HEK293 (cell line): ENCODE measurements around the gene AFG1L.

Experiments used
- CTCF ChIP-seq: fragments of 450-650 bp; formaldehyde crosslinking; IDR thresholded peaks from 2 replicates; pipeline ENCODE4 v1.5.1; 2016; ENCODE audit warnings: missing biosample characterization, missing genetic modification characterization
- KLF8 ChIP-seq: fragments of 450-650 bp; formaldehyde crosslinking; IDR thresholded peaks from 2 replicates; pipeline ENCODE4 v1.5.1; 2016; ENCODE audit warnings: missing biosample characterization, missing genetic modification characterization
- SCRT2 ChIP-seq: fragments of 450-650 bp; formaldehyde crosslinking; IDR thresholded peaks from 2 replicates; pipeline ENCODE4 v1.5.1; 2016; ENCODE audit warnings: missing biosample characterization, missing genetic modification characterization
- WT1 ChIP-seq: fragments of 450-650 bp; formaldehyde crosslinking; IDR thresholded peaks from 2 replicates; pipeline ENCODE4 v1.5.1; 2016; ENCODE audit warnings: missing biosample characterization, missing genetic modification characterization
- YY2 ChIP-seq: fragments of 450-650 bp; formaldehyde crosslinking; IDR thresholded peaks from 2 replicates; pipeline ENCODE4 v1.5.1; 2016; ENCODE audit warnings: missing biosample characterization, missing genetic modification characterization
- ZBTB20 ChIP-seq: fragments of 450-650 bp; formaldehyde crosslinking; IDR thresholded peaks from 2 replicates; pipeline ENCODE4 v1.5.1; 2016; ENCODE audit warnings: missing biosample characterization, missing genetic modification characterization
- ZBTB21 ChIP-seq: fragments of 450-650 bp; formaldehyde crosslinking; IDR thresholded peaks from 2 replicates; pipeline ENCODE4 v1.5.1; 2017; ENCODE audit warnings: missing biosample characterization, missing genetic modification characterization
- ZBTB26 ChIP-seq: fragments of 450-650 bp; formaldehyde crosslinking; optimal IDR thresholded peaks from 2 replicates; pipeline ENCODE3; 2016; ENCODE audit warnings: missing biosample characterization, mild to moderate bottlenecking, missing genetic modification characterization
- ZBTB48 ChIP-seq: fragments of 450-650 bp; formaldehyde crosslinking; IDR thresholded peaks from 2 replicates; pipeline ENCODE4 v1.5.1; 2016; ENCODE audit warnings: missing biosample characterization, missing genetic modification characterization
- ZFHX2 ChIP-seq: fragments of 450-650 bp; formaldehyde crosslinking; conservative IDR thresholded peaks from 2 replicates; pipeline ENCODE4 v1.5.1; 2016; ENCODE audit warnings: missing biosample characterization, missing genetic modification characterization
- ZNF114 ChIP-seq: fragments of 450-650 bp; formaldehyde crosslinking; IDR thresholded peaks from 2 replicates; pipeline ENCODE4 v1.5.0; 2017; ENCODE audit warnings: missing biosample characterization, missing genetic modification characterization
- ZNF132 ChIP-seq: fragments of 450-650 bp; formaldehyde crosslinking; IDR thresholded peaks from 2 replicates; pipeline ENCODE4 v1.5.1; 2017; ENCODE audit warnings: missing biosample characterization, missing genetic modification characterization, borderline replicate concordance
- ZNF140 ChIP-seq: fragments of 450-650 bp; formaldehyde crosslinking; IDR thresholded peaks from 2 replicates; pipeline ENCODE4 v1.5.1; 2016; ENCODE audit warnings: missing biosample characterization, missing genetic modification characterization
- ZNF18 ChIP-seq: fragments of 450-650 bp; formaldehyde crosslinking; IDR thresholded peaks from 2 replicates; pipeline ENCODE4 v1.5.1; 2016; ENCODE audit warnings: missing biosample characterization, missing genetic modification characterization
- ZNF19 ChIP-seq: fragments of 450-650 bp; formaldehyde crosslinking; IDR thresholded peaks from 2 replicates; pipeline ENCODE4; 2016; ENCODE audit warnings: missing biosample characterization, missing genetic modification characterization, low read depth
- ZNF214 ChIP-seq: fragments of 450-650 bp; formaldehyde crosslinking; IDR thresholded peaks from 2 replicates; pipeline ENCODE4 v1.5.1; 2017; ENCODE audit warnings: missing biosample characterization, mild to moderate bottlenecking, missing genetic modification characterization, borderline replicate concordance
- ZNF24 ChIP-seq: fragments of 450-650 bp; formaldehyde crosslinking; IDR thresholded peaks from 2 replicates; pipeline ENCODE4 v1.5.1; 2016; ENCODE audit warnings: missing biosample characterization, missing genetic modification characterization
- ZNF311 ChIP-seq: fragments of 450-650 bp; formaldehyde crosslinking; IDR thresholded peaks from 2 replicates; pipeline ENCODE4 v1.5.1; 2017; ENCODE audit warnings: missing biosample characterization, missing genetic modification characterization, borderline replicate concordance
- ZNF324 ChIP-seq: fragments of 450-650 bp; formaldehyde crosslinking; IDR thresholded peaks from 2 replicates; pipeline ENCODE4 v1.5.1; 2016; ENCODE audit warnings: missing biosample characterization, missing genetic modification characterization
- ZNF394 ChIP-seq: fragments of 450-650 bp; formaldehyde crosslinking; IDR thresholded peaks from 2 replicates; pipeline ENCODE4 v1.5.1; 2016; ENCODE audit warnings: missing biosample characterization, missing genetic modification characterization, mild to moderate bottlenecking, moderate library complexity, borderline replicate concordance
- ZNF398 ChIP-seq: fragments of 450-650 bp; formaldehyde crosslinking; IDR thresholded peaks from 2 replicates; pipeline ENCODE4 v1.5.1; 2017; ENCODE audit warnings: missing biosample characterization, missing genetic modification characterization
- ZNF423 ChIP-seq: fragments of 450-650 bp; formaldehyde crosslinking; IDR thresholded peaks from 2 replicates; pipeline ENCODE4 v1.5.1; 2016; ENCODE audit warnings: missing biosample characterization, missing genetic modification characterization
- ZNF549 ChIP-seq: fragments of 450-650 bp; IDR thresholded peaks from 2 replicates; pipeline ENCODE4 v1.5.1; 2018; ENCODE audit warnings: missing biosample characterization, missing genetic modification characterization, mild to moderate bottlenecking, inconsistent platforms, moderate library complexity
- ZNF558 ChIP-seq: fragments of 450-650 bp; formaldehyde crosslinking; IDR thresholded peaks from 2 replicates; pipeline ENCODE4 v1.5.1; 2016; ENCODE audit warnings: missing biosample characterization, missing genetic modification characterization
- ZNF561 ChIP-seq: fragments of 450-650 bp; IDR thresholded peaks from 2 replicates; pipeline ENCODE4 v1.5.1; 2018; ENCODE audit warnings: missing biosample characterization, missing genetic modification characterization, borderline replicate concordance
- ZNF580 ChIP-seq: fragments of 450-650 bp; formaldehyde crosslinking; IDR thresholded peaks from 2 replicates; pipeline ENCODE4 v1.5.1; 2016; ENCODE audit warnings: missing biosample characterization, missing genetic modification characterization
- ZNF626 ChIP-seq: fragments of 450-650 bp; sonication (Bioruptor Pico); formaldehyde crosslinking; IDR thresholded peaks from 2 replicates; pipeline ENCODE4 v1.5.1; 2018; ENCODE audit warnings: missing biosample characterization, missing genetic modification characterization, inconsistent platforms
- ZNF629 ChIP-seq: fragments of 450-650 bp; formaldehyde crosslinking; IDR thresholded peaks from 2 replicates; pipeline ENCODE4 v1.5.1; 2017; ENCODE audit warnings: missing biosample characterization, missing genetic modification characterization
- ZNF664 ChIP-seq: fragments of 450-650 bp; formaldehyde crosslinking; IDR thresholded peaks from 2 replicates; pipeline ENCODE4 v1.5.1; 2016; ENCODE audit warnings: missing biosample characterization, missing genetic modification characterization
- ZNF670 ChIP-seq: fragments of 450-650 bp; formaldehyde crosslinking; IDR thresholded peaks from 2 replicates; pipeline ENCODE4 v1.5.1; 2016; ENCODE audit warnings: missing biosample characterization, missing genetic modification characterization, low read depth
- ZNF677 ChIP-seq: fragments of 450-650 bp; IDR thresholded peaks from 2 replicates; pipeline ENCODE4 v1.5.0; 2018; ENCODE audit warnings: missing biosample characterization, mild to moderate bottlenecking, missing genetic modification characterization, moderate library complexity
- ZNF747 ChIP-seq: fragments of 450-650 bp; formaldehyde crosslinking; IDR thresholded peaks from 2 replicates; pipeline ENCODE4 v1.5.1; 2016; ENCODE audit warnings: missing biosample characterization, missing genetic modification characterization
- ZSCAN18 ChIP-seq: fragments of 450-650 bp; formaldehyde crosslinking; IDR thresholded peaks from 2 replicates; pipeline ENCODE4 v1.5.1; 2016; ENCODE audit warnings: missing biosample characterization, missing genetic modification characterization

The AFG1L gene

GRCh38 chr6:108541843-108542759 lies 247.2 kb downstream of the AFG1L start (continued):
- TF ChIP-seq CTCF (tag by site-specific recombination) (peak; percentile 92), ZBTB21 (tag by site-specific recombination) (peak; percentile 51; the same call in 1 of the 2 replicates), ZNF670 (tag by site-specific recombination) (no peak), ZBTB20 (tag by site-specific recombination) (no peak), ZNF561 (tag by site-specific recombination) (no peak), ZNF580 (tag by site-specific recombination) (no peak; the same call in 1 of the 2 replicates), ZBTB26 (tag by site-specific recombination) (no peak), ZNF398 (tag by site-specific recombination) (no peak), ZNF24 (tag by site-specific recombination) (no peak), ZNF214 (tag by site-specific recombination) (no peak), ZNF19 (tag by site-specific recombination) (no peak), ZNF324 (tag by site-specific recombination) (no peak), ZNF549 (tag by site-specific recombination) (no peak), ZBTB48 (tag by site-specific recombination) (peak; percentile 74), ZSCAN18 (tag by site-specific recombination) (no peak), YY2 (tag by site-specific recombination) (no peak), ZNF677 (no peak), ZNF394 (tag by site-specific recombination) (peak; percentile 32; the same call in 1 of the 2 replicates), ZNF132 (no peak), ZNF140 (no peak), ZNF664 (tag by site-specific recombination) (no peak), KLF8 (no peak), SCRT2 (tag by site-specific recombination) (peak; percentile 89), ZNF558 (tag by site-specific recombination) (no peak), ZFHX2 (tag by site-specific recombination) (no peak), ZNF626 (tag by site-specific recombination) (no peak), ZNF423 (tag by site-specific recombination) (no peak), ZNF629 (tag by site-specific recombination) (0 out of 2 replicates have a peak, but pooled peaks have one; percentile 28), ZNF311 (tag by site-specific recombination) (no peak), WT1 (no peak), ZNF18 (tag by site-specific recombination) (no peak), ZNF114 (tag by site-specific recombination) (no peak), ZNF747 (tag by site-specific recombination) (no peak)
